IMR-90 (cell line): Measurements from ENCODE around the gene DCAF17.

Experiments
- BHLHE40 ChIP-seq: fragments of 150-350 bp; IDR thresholded peaks from 2 replicates; pipeline ENCODE4 v1.6.1; 2016; ENCODE audit warnings: mild to moderate bottlenecking, low read depth, low read length
- RAD21 ChIP-seq: IDR thresholded peaks from 2 replicates; pipeline ENCODE4 v1.6.1; 2012; ENCODE audit warnings: low read length, improper control_type of control experiment
- TF ChIP-seq, protein P1 (sequence below): conservative IDR thresholded peaks from 2 replicates; pipeline ENCODE4 v1.5.1; 2012; ENCODE audit warnings: mild to moderate bottlenecking, low read depth, low read length, improper control_type of control experiment

DNA sequence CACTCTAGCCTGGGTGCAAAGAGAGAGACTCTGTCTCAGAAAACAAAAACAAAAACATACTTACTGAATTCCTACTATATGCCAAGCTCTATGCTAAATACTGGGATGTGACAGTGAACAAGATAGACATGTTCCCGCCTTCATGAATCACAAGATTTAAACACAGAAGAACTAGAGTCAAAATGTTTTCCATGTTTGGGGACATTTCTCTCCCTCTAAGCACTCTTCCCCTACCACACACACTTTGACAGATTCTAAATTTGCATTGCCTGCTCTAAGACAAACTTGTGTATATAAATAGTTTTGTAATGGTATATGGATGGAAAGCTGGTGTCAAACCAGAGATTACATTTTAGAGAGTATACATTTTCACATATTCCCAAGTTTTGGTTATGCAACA, 99.3 kb downstream of the DCAF17 start:
- TF ChIP-seq, protein P1, sequence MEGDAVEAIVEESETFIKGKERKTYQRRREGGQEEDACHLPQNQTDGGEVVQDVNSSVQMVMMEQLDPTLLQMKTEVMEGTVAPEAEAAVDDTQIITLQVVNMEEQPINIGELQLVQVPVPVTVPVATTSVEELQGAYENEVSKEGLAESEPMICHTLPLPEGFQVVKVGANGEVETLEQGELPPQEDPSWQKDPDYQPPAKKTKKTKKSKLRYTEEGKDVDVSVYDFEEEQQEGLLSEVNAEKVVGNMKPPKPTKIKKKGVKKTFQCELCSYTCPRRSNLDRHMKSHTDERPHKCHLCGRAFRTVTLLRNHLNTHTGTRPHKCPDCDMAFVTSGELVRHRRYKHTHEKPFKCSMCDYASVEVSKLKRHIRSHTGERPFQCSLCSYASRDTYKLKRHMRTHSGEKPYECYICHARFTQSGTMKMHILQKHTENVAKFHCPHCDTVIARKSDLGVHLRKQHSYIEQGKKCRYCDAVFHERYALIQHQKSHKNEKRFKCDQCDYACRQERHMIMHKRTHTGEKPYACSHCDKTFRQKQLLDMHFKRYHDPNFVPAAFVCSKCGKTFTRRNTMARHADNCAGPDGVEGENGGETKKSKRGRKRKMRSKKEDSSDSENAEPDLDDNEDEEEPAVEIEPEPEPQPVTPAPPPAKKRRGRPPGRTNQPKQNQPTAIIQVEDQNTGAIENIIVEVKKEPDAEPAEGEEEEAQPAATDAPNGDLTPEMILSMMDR: no peak
- TF ChIP-seq BHLHE40 (no peak), RAD21 (no peak)
